Activated naive CD4-positive, alpha-beta T cell treated with Interleukin-2 at 50 U/mL for 16 hours (primary cell): ENCODE measurements around the gene ARHGEF12.

Experiments used
- DNase-seq: peaks from one replicate; pipeline ENCODE4 v3.0.0-alpha.2; 2020

Gene ARHGEF12

DNA sequence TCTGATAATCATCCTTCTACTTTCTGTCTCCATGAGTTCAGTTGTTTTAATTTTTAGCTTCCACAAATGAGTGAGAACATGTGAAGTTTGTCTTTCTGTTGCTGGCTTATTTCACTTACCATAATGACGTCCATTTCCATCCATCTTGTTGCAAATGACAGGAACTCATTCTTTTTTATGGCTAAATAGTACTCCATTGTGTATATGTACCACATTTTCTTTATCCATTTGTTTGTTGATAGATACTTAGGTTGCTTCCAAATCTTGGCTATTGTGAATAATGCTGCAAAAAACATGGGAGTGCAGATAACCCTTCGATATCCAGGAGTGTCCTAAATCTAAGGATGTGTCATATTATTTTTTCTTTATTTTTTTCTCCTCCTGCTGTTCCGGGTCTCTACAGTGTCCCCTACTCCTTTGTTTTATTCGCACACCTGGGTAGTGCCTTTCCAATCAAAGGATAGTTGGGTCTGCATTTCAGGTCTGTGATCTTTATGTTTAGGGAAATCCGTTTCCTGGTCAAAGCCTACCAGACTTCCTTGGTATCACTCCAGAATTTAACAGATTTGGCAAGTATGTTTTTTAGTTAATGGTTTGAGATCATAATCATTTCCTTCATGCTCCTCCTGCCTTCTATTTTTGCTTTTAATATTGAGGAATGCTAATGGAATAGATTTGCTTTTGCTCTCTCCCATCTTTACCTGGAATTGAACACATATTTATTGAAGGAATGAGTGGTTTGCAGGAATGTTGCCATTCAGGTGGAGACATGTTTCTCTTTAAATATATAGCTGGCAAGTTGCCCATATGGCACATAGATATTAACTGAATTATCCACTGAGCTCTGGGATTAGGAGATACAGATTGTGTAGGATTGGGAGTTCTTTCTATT lies 53.7 kb downstream of the ARHGEF12 start:
- DNase-seq, result no peak

DNA sequence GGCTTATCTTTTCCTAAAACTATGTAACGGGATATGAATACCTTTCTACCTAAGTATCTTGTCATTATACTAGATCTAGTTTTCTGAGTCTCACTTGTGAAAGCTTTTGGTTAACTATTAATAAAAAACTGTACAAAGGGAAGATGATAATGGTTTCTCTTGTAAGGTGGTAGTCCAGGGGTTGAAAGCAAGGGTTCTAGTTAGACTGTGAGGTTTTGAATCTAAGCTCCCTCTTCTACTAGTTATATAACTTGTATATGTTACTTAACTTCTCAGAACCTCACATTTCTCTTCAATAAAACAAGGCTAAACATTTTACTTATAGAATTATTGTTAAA lies 54.3 kb downstream of the ARHGEF12 start:
- no peak for DNase-seq

DNA sequence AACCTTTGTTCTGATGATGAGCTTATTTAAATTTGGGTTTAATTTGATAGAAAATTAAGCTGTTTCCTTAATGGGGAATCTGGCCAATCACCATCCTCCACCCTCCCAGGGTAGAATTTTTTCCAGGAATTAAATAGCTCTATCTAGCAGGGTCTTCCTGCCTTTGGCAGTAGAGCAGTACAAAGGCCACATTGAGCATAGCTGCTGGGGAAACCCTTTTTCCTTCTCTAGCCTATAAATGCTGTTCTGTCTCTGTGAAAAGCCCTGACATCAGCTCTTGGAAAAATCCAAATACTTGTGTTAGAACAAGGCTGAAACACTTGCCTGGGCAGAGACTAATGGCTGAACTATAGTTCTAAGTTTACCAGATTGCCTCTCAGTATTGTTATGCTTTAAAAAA lies 55.1 kb downstream of the ARHGEF12 start:
- no peak for DNase-seq

DNA sequence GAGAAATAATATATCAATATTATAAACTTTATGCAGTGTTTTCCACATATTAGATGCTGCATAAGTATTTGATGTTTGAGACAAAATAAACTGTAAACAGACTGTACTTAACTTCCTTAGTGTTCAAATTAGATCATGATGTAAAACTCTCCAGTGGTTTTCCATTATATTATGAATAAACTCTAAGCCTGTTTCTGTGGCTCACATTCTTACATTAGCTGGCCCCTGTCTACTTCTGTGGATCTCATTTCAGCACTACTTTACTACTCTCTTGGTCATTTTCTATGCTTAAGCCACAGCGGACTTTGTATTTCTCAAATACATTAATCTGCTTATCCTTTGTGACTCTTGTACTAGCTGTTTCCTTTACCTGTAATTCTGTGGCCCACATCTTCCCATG lies 55.6 kb downstream of the ARHGEF12 start:
- no peak for DNase-seq

DNA sequence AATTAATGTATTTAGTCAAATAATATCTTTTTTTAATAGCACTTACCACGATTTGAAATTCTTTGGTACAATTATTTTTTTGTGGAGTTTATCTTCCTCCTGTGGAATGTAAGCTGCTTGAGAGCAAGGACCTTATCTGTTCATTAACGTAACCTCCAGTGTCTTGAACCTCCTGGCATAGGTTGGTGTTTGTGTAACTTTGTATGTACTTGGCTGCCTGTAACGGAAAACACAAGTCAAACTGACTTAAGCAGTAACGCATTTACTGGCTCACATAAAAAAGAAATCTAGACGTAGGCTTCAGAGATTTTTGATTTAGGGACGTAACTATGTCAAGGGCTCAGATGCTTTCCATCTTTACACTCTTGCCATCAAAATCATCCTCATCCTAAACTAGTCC lies 56.1 kb downstream of the ARHGEF12 start:
- no peak for DNase-seq

DNA sequence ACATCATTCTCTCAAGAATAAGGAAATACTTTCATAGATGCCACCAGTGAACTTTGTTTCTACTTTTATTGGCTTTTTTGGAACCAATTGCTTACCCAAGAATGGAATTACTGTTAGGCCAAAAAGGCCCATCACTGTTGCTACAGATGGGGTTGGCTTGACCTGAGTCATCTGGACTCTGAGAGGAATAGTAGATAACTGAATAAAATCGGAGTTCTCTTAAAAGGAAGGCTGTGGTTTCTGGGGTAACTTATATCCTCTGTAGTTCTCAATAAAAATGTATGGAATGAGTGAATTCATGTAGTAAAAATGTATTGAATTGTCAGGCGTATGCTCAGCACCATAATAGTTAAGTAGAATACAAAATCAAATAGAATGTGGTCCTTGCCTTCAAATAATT lies 56.6 kb downstream of the ARHGEF12 start:
- DNase-seq, result no peak

DNA sequence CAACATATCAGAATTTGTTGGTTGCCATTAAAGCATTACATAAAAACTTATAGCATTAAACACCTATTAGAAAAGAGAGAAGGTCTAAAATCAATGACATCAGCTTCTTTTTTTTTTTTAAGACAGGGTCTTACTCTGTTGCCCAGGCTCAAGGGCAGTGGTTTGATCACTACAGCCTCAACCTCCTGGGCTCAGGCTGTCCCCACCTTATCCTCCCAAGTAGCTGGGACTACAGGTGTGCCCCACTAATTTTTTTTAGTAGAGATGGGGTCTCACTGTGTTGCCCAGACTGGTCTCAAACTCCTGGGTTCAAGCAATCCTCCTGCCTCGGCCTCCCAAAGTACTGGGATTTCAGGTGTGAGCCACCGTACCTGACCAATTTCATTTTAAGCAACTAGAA lies 57.9 kb downstream of the ARHGEF12 start:
- DNase-seq, result no peak

DNA sequence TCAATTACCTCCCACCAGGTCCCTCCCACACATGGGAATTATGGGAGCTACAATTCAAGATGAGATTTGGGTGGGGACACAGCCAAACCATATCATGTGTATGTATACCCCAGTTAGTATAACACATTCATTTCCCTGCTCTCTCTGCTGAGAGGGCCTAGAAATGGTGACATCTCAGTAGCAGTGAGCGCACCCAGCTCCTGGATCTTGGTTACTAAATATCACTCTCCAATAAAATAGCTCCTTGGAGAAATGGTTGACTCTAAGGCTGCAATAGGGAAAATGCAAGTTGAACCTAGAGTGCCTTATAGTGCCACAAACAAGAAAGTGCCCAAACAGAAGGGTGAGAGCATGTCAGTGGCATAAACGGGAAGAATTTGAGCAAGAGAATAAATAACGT lies 59.6 kb downstream of the ARHGEF12 start:
- no peak for DNase-seq

DNA sequence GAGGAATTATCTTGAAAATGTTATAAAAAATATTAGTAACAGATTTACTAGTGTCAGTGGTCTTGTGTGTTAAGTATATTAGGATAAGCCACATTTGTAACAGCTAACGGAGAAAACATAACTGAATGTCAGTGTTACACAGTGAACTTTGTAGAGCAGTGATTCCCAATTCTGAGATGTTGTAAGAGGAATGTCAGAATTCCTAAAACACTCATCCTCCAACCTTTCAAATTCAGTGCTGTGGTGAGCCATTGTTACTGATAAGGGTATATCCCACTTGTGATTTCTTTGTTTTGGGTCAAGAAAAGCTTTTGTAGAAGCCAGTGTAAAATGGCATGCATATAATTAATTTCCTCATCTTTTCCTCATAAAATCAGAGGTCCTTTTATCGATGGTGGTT lies 61.9 kb downstream of the ARHGEF12 start:
- DNase-seq, result no peak

DNA sequence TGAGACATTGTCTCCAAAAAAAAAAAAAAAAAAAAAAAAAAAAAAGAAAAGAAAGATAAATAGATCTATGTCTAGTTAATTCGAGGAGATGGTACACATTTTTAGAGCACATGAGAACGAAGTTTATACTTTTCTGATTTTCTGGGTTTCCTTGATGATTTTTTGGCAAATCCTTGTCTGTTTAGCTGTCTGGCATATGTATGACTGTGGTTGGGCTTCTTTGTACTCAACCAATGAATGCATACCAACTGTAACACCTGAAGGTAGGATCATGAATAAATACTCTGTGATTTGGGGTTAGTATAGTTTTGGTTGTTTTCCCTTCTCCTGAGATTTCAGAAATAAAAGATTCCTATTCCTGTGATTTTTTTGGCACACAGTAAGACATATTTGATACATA lies 63.1 kb downstream of the ARHGEF12 start:
- DNase-seq, result no peak

DNA sequence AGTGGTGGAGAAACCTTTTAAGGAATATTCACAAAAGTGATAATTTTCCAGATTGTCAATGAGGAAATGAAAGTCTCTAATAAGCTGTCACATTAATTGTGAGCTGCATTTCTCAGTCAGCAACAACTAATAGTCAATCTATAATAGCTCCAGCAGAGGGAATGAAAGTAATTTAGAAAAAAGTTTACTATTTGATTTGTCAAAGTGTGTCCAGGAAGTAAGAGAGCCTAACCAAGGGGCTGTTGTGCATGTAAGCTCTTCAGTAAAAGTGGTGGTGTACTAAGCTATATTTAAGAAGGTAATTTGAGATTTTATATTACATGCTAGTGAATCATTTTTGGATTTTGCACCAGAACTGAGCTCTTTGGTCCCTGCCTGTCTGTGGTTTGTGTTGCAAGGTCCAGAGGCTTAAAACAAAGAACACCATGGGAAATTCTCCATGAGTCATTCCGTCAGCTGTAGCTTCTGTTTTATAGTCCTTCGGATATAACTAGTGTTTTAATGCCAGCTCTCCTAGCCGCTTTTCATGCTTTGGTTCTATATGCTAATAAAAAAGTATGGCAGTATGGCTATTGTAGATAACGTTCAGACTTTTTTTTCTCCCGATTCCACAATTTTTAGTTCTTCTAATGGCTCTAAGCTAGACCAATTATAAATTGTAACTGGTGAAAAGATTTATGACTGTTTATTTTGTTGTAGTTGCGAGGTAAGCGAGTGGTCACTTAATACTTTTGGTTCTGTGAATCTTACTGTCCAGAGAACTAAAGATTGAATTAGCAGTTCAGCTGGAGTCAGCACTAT lies 64.6 kb downstream of the ARHGEF12 start:
- no peak for DNase-seq

GRCh38 chr11:120401506-120401905 lies 65.3 kb downstream of the ARHGEF12 start:
- no peak for DNase-seq

GRCh38 chr11:120403966-120404365 lies 67.8 kb downstream of the ARHGEF12 start:
- DNase-seq, result no peak

DNA sequence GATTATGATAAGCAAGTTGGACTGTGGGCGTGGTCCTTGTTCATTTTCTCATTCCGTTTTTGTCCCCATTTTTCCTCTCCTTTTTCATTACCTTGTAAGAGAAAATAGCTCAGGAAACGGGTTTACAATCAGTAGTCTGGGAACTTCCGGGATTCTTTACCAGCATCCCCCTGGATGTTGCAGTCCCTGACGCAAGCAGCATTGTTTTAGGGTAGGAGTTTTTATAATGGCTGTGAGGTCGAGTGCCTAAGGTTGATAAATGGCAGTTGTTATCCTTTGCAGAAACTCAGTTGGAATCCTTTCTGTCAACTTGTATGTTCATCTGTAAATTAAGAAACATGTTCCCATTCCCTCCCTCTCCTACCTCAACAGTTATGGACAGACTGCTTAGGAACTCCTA lies 68.3 kb downstream of the ARHGEF12 start:
- DNase-seq, result no peak

- DNase-seq, result no peak
Observed at GRCh38 chr11:120409655-120410054, 73.4 kb downstream of the ARHGEF12 start.

DNA sequence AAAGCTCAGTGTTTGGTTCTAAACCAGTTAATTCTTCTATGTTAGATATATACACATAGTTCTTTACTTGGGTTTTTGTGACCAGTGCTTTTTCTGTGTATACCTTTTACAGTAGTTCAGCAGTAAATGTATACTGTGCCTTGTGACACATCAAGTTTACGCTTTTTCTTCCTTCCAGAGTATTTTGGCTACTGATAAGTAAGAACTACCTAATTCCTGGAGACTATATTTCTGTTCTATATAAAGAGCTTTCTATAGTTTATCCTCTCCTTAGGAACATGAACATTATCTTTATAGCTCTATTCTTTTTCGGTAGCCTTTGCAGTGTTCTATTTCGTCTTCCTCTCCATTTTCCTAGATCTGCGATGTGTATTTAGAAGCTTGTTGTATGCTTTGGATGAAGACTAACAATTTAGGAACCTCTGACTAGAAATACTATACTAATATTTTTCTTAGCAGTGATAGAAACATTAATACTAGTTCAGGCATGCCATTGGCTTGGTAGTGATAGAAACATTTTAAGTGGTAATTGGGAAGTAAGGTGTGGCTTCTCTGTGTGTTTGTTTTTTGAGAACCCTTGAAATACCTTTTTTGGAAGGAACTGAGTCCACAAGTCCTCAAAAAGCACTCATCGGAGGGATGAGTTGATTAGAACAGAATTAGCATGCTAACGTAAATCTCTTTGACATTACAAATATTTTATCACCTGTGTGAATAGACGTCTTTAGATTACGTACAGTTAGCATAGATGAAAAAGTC lies 74.6 kb downstream of the ARHGEF12 start:
- DNase-seq, result no peak

- no peak for DNase-seq
Observed at GRCh38 chr11:120413480-120413879, 77.3 kb downstream of the ARHGEF12 start.

DNA sequence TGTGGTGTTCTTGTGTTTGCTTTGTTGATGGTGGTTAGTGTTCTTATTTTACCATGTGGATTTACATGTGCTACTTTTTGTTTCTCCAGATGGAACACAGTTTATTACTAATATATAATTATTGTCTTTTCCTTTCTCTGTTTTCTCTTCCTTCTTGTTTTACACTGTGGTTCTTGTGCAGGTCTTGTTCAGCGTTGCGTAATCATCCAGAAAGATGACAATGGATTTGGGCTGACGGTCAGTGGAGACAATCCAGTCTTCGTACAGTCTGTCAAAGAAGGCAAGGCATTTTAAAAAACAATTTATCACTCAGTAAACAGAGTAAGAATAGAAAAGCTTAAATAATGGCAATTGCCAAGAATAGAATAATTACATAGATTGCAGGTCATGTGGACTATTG lies 84.4 kb downstream of the ARHGEF12 start:
- no peak for DNase-seq

DNA sequence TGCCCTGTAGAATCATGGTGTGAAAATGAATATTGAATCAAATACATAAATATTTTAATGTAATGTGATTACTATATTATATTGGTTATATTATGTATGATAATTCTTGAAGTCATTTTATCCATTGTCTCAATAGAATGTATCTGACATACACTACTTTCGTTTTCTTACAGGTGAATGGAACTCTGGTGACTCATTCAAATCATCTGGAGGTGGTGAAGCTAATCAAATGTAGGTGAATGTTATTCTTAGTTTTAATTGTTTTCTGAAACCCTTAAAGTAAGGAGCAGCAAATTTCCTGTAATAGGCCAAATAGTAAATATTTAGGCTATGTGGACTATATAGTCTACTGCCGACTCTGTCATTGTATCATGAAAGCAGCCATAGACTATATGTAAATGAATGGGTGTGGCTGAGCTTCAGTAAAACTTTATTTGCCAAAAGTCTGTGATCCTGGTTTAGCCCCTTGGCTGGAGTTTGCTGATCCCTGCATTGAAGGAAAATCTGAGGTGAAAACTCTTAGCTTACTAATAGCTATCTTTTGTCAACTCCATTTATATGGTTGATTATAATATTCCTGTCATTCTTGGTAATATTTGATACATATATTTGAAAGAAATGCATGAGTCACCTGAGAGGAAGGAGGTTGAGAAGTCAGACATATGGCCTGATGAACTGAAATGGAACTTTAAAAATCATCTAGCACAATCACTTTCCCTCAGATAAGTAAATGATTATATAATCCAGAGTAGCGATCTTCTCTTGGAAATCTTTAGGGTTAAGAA lies 88.2 kb downstream of the ARHGEF12 start:
- DNase-seq, result no peak

- DNase-seq, result no peak
Observed at GRCh38 chr11:120424970-120425332, 88.7 kb downstream of the ARHGEF12 start.

GRCh38 chr11:120425527-120425926 lies 89.3 kb downstream of the ARHGEF12 start:
- no peak for DNase-seq

GRCh38 chr11:120430146-120430545 lies 93.9 kb downstream of the ARHGEF12 start:
- no peak for DNase-seq

- no peak for DNase-seq
Observed at GRCh38 chr11:120431633-120432032, 95.4 kb downstream of the ARHGEF12 start.
